Gastroesophageal sphincter (tissue), 3 donors: Measurements from ENCODE around the gene CEP112.

ENCODE experiments used
- CTCF ChIP-seq, 4 experiments: fragments of 200-600 bp in 2 of 4; fragments of 450-650 bp in 2 of 4; sonication (generic) in 1 of 4; IDR thresholded peaks; one replicate each; pipeline ENCODE4 v1.5.1; 2017 to 2019; ENCODE audit warnings: antibody characterized with exemption in 4 of 4, mild to moderate bottlenecking in 2 of 4, moderate library complexity in 2 of 4
- EP300 ChIP-seq: sonication (generic); formaldehyde crosslinking; IDR thresholded peaks from one replicate; pipeline ENCODE4 v1.6.1; 2017; ENCODE audit warnings: antibody characterized with exemption, mild to moderate bottlenecking
- POLR2A ChIP-seq, 2 donors: fragments of 450-650 bp; IDR thresholded peaks; one replicate each; pipeline ENCODE4 v1.6.1; 2017; ENCODE audit warnings: antibody characterized with exemption in 2 of 2, mild to moderate bottlenecking in 2 of 2, moderate library complexity in 1 of 2

- TF ChIP-seq CTCF (IDR thresholded peaks at IDR 0.05) (no peak), POLR2A (IDR thresholded peaks at IDR 0.05) (no peak), EP300 (no peak)
Measured at GRCh38 chr17:65952586-65952985, 239.3 kb downstream of the CEP112 start.
